A204.1 (cell line): ENCODE measurements around the gene PRPSAP1.

Source experiments
- FAIRE-seq: peaks from 2 replicates; lab custom pipeline; 2012; peaks lifted over from hg19 to GRCh38; lab: Jason Lieb, UNC

PRPSAP1 gene

GRCh38 chr17:76383546-76384221 lies 30.0 kb upstream of the PRPSAP1 start:
- FAIRE-seq, result no peak

- FAIRE-seq, result no peak
Observed at GRCh38 chr17:76382803-76383545, 29.3 kb upstream of the PRPSAP1 start.

GRCh38 chr17:76382351-76382802 lies 28.7 kb upstream of the PRPSAP1 start:
- FAIRE-seq, result no peak

- FAIRE-seq, result no peak
Observed at GRCh38 chr17:76381633-76382350, 28.1 kb upstream of the PRPSAP1 start.

- FAIRE-seq, result no peak
Observed at GRCh38 chr17:76379646-76380376, 26.1 kb upstream of the PRPSAP1 start.

- FAIRE-seq, result no peak
Observed at GRCh38 chr17:76379275-76379641, 25.5 kb upstream of the PRPSAP1 start.

- no peak for FAIRE-seq
Observed at GRCh38 chr17:76378548-76379274, 25.0 kb upstream of the PRPSAP1 start.

- no peak for FAIRE-seq
Observed at GRCh38 chr17:76376318-76377133, 22.8 kb upstream of the PRPSAP1 start.

- FAIRE-seq, result no peak
Observed at GRCh38 chr17:76371656-76372628, 18.2 kb upstream of the PRPSAP1 start.

- FAIRE-seq, result no peak
Observed at GRCh38 chr17:76370261-76370993, 16.7 kb upstream of the PRPSAP1 start.

- no peak for FAIRE-seq
Observed at GRCh38 chr17:76369804-76370203, 16.1 kb upstream of the PRPSAP1 start.

- no peak for FAIRE-seq
Observed at GRCh38 chr17:76369379-76369778, 15.7 kb upstream of the PRPSAP1 start.

GRCh38 chr17:76368545-76368944 lies 14.8 kb upstream of the PRPSAP1 start:
- no peak for FAIRE-seq

- no peak for FAIRE-seq
Observed at GRCh38 chr17:76367642-76368041, 13.9 kb upstream of the PRPSAP1 start.

- no peak for FAIRE-seq
Observed at GRCh38 chr17:76366247-76366646, 12.5 kb upstream of the PRPSAP1 start.

GRCh38 chr17:76365256-76365903 lies 11.7 kb upstream of the PRPSAP1 start:
- FAIRE-seq, result no peak

- FAIRE-seq, result no peak
Observed at GRCh38 chr17:76363107-76363842, 9.6 kb upstream of the PRPSAP1 start.

GRCh38 chr17:76360461-76360860 lies 6.7 kb upstream of the PRPSAP1 start:
- no peak for FAIRE-seq
